GM20000 (cell line): ENCODE measurements around the gene CAST.
"Not testable (repeated sequence)": the region's sequence is repeated elsewhere in the genome, so short reads cannot be mapped to it uniquely, and the experiment has no call there.

Source experiments
- DNase-seq: peaks from one replicate; pipeline ENCODE4 v3.0.0; 2012; ENCODE audit warnings: low spot score
- TF ChIP-seq, protein P1 (sequence below): IDR thresholded peaks from 2 replicates; pipeline ENCODE4 v1.5.1; 2012; ENCODE audit warnings: mild to moderate bottlenecking, control low read depth; ENCODE audit errors: extremely low read depth, missing control alignments

The CAST gene

DNA sequence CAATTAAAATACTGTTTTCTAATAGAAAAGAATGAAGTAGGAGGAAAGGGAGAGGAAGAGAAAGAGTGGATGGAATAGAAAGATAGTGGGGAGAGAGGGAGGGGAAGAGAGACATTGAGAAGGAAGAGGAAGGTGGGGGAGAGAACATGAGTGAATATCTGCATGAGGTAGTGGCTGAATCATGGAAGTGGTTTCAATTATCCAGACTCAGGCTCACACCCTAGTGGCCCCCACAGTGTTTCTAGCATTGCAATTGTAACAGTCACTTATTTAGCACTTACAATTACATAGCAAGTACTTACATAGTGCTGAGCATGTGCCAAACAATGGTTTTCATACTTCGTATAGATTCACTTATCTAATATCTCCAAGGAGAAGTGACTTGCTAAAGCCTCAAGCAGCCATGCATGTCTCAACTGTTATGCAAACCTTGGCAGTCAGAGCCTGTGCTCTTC, 72.7 kb downstream of the CAST start:
- TF ChIP-seq, protein P1, sequence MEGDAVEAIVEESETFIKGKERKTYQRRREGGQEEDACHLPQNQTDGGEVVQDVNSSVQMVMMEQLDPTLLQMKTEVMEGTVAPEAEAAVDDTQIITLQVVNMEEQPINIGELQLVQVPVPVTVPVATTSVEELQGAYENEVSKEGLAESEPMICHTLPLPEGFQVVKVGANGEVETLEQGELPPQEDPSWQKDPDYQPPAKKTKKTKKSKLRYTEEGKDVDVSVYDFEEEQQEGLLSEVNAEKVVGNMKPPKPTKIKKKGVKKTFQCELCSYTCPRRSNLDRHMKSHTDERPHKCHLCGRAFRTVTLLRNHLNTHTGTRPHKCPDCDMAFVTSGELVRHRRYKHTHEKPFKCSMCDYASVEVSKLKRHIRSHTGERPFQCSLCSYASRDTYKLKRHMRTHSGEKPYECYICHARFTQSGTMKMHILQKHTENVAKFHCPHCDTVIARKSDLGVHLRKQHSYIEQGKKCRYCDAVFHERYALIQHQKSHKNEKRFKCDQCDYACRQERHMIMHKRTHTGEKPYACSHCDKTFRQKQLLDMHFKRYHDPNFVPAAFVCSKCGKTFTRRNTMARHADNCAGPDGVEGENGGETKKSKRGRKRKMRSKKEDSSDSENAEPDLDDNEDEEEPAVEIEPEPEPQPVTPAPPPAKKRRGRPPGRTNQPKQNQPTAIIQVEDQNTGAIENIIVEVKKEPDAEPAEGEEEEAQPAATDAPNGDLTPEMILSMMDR: no peak
- no peak for DNase-seq

GRCh38 chr5:96736937-96737336, 74.8 kb downstream of the CAST start:
- TF ChIP-seq, protein P1: no peak
- no peak for DNase-seq

- DNase-seq: no peak
- TF ChIP-seq, protein P1: no peak
Observed at GRCh38 chr5:96741106-96741505, 78.9 kb downstream of the CAST start.

GRCh38 chr5:96741891-96742309, 79.7 kb downstream of the CAST start:
- TF ChIP-seq, protein P1: no peak
- no peak for DNase-seq

DNA sequence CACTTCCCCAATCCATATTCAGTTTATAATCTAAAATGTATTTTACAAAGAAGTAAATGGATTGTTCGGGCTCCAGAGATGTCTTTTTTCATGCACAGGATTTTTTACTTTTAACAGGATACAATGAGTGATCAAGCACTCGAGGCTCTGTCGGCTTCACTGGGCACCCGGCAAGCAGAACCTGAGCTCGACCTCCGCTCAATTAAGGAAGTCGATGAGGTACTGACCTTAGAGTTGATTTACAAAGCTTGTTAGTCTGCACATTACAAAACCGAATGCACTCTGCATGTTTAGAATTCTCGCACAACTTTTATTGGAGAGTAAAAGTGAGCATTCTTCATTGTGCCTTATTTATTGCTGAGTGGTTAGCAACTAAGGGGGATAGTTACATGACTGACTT, 80.4 kb downstream of the CAST start:
- DNase-seq: no peak
- TF ChIP-seq, protein P1: no peak

DNA sequence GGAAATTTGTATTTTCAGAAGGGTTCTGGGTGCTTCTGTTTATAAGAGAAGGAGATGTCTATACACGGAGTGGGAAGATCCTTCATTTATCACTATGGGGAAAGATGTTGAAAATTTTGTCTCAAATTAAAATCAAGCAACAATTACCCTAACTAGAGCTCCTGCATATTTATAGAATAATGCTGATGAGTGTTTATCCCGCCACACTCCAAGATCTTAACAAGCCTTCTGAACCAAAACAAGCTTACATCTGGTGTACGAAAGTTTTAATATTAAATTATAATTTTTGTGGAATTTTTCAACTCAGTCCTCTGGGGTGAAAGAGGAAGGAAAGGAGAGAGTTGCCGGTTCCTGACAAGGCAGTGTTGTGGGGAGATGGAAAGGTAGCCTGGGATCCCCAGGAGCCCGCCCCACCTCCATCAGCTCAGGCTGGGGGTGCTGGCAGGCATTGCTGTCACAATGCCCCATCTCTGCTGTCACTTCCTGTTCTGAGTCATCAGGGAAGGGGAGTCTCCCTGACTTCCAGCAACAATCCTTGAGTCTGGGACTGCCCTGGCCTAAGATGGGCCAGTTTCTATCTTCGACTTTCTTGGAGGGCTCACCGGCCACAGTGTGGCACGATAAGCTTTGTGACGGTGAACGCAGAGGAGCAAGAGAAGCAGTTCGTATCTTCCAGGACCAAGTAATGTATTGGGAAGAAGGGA, 81.0 kb downstream of the CAST start:
- no peak for DNase-seq
- TF ChIP-seq, protein P1: no peak

DNA sequence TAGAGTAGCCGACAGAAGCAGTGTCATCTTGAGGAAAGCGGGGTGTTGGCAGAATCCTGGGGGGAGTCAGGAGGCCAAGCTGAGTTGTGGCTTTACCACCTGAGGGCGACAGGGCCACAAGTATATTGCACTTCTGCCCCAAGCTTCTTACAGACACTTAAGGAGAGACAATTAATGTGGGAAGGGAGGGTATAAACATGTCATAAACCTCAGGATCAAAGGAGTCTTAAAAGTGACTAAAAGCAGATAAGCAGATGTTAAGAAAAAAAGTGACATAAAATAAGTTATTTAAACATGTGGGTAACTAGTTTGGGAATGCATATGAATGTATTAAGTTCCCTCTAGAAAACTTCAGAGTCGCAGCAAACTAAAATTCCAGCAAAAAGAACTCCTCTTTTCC, 81.6 kb downstream of the CAST start:
- TF ChIP-seq, protein P1: no peak
- no peak for DNase-seq

DNA sequence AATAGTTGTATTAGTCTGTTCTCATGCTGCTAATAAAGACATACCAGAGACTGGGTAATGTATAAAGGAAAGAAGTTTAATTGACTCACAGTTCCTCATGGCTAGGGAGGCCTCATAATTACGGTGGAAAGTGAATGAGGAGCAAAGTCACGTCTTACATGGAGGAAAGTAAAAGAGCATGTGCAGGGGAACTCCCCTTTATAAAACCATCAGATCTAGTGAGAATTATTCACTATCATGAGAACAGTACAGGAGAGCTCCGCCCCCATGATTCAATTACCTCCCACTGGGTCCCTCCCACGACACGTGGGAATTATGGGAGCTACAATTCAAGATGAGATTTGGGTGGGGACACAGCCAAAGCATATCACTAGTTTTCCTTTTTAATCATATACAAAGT, 82.0 kb downstream of the CAST start:
- not testable (repeated sequence) for DNase-seq
